Brain microvascular endothelial cell (primary cell): ENCODE results near the gene SYTL5.

ENCODE experiments used
- DNase-seq: peaks from one replicate; pipeline ENCODE4 v3.0.0-alpha.2; 2020
- H3K27ac ChIP-seq: fragments of 250-450 bp; sonication (Bioruptor Pico); 2 replicates; pipeline ENCODE4 v1.5.1; 2020; ENCODE audit warnings: mild to moderate bottlenecking, moderate library complexity
- H3K27me3 ChIP-seq: fragments of 250-450 bp; sonication (Bioruptor Pico); replicated peaks from 2 replicates; pipeline ENCODE4 v1.5.1; 2020; ENCODE audit warnings: mild to moderate bottlenecking
- H3K36me3 ChIP-seq: fragments of 250-450 bp; sonication (Bioruptor Pico); replicated peaks from 2 replicates; pipeline ENCODE4 v1.5.1; 2020; ENCODE audit warnings: mild to moderate bottlenecking
- H3K4me3 ChIP-seq: 2 replicates; pipeline ENCODE4 v1.5.1; 2011; ENCODE audit warnings: low read depth, mild to moderate bottlenecking, control low read depth, low read length, moderate library complexity
- CTCF ChIP-seq: IDR thresholded peaks from 2 replicates; pipeline ENCODE4 v1.5.1; 2011; ENCODE audit warnings: low read depth, mild to moderate bottlenecking, moderate library complexity, low read length, control low read depth, inconsistent platforms; ENCODE audit errors: missing control alignments
- in situ Hi-C: cut with HindIII; loops from 2 replicates; pipeline ENCODE4 v1.10.0; 2017; ENCODE audit warnings: low sequenced_read_pairs, low pct_ligation_motif_present

The SYTL5 gene

GRCh38 chrX:38126179-38126578 is 119.8 kb downstream of the SYTL5 start:
- no peak overlapping the region for H3K27ac ChIP-seq
- no peaks in the 10 kb centered on the region for H3K27me3 ChIP-seq
- no peak for TF ChIP-seq CTCF
- in situ Hi-C loops, result no loop called here
- H3K36me3 ChIP-seq, result no peaks in the 10 kb centered on the region
- H3K4me3 ChIP-seq, result no peak overlapping the region
- DNase-seq, result no peak

- H3K27me3 ChIP-seq, result no peaks in the 10 kb centered on the region
- no peaks in the 10 kb centered on the region for H3K36me3 ChIP-seq
- in situ Hi-C loops, result no loop called here
- H3K4me3 ChIP-seq, result no peak overlapping the region
- TF ChIP-seq CTCF, result no peak
- no peak overlapping the region for H3K27ac ChIP-seq
- no peak for DNase-seq
These were observed 121.6 kb downstream of the SYTL5 start for GRCh38 chrX:38127961-38128360.

- DNase-seq, result no peak
- in situ Hi-C loops, result no loop called here
- no peak overlapping the region for H3K27ac ChIP-seq
- no peak overlapping the region for H3K4me3 ChIP-seq
- no peak for TF ChIP-seq CTCF
- no peaks in the 10 kb centered on the region for H3K27me3 ChIP-seq
- H3K36me3 ChIP-seq, result no peaks in the 10 kb centered on the region
These were observed 123.0 kb downstream of the SYTL5 start for GRCh38 chrX:38129366-38129765.

GRCh38 chrX:38138157-38138891 is 132.0 kb downstream of the SYTL5 start:
- Histone ChIP-seq H3K36me3 (no peaks in the 10 kb centered on the region), H3K4me3 (no peak overlapping the region), H3K27ac (no peak overlapping the region), H3K27me3 (no peaks in the 10 kb centered on the region)
- in situ Hi-C loops, result no loop called here
- no peak for DNase-seq
- no peak for TF ChIP-seq CTCF

- Histone ChIP-seq H3K27me3 (no peaks in the 10 kb centered on the region), H3K27ac (no peak overlapping the region), H3K4me3 (no peak overlapping the region), H3K36me3 (no peaks in the 10 kb centered on the region)
- in situ Hi-C loops, result no loop called here
- TF ChIP-seq CTCF, result no peak
- DNase-seq, result no peak
These were observed 132.5 kb downstream of the SYTL5 start for GRCh38 chrX:38138900-38139299.

- in situ Hi-C loops, result no loop called here
- H3K27ac ChIP-seq, result no peak overlapping the region
- H3K27me3 ChIP-seq, result no peaks in the 10 kb centered on the region
- H3K36me3 ChIP-seq, result no peaks in the 10 kb centered on the region
- DNase-seq, result no peak
- H3K4me3 ChIP-seq, result no peak overlapping the region
- TF ChIP-seq CTCF, result no peak
These were observed 136.3 kb downstream of the SYTL5 start for GRCh38 chrX:38142610-38143009.
